ENCODE results near the gene KDSR.

GRCh38 chr18:63301434-63301833 is 65.6 kb downstream of the KDSR start:
- TF ChIP-seq CTCF (IDR thresholded peaks at IDR 0.05; ENCODE audit: poor library complexity) (no peak), EZH2 (IDR thresholded peaks at IDR 0.05; ENCODE audit: borderline replicate concordance) (no peak), EZH2phosphoT487 (IDR thresholded peaks at IDR 0.05; ENCODE audit: low read depth, severe bottlenecking, unreplicated experiment) (no peak)
